Endothelial cell of umbilical vein (primary cell): Measurements from ENCODE around the gene PTPRK. TPM values are rescaled to one million over a fixed set of nuclear protein-coding genes. Genes with fewer than 3 reads are reported as not detected.

Experiments used
- BruUV-seq: library from RNA; stranded (reverse); fragments of 400-500 nt; replicated peaks from 2 replicates; lab custom pipeline; 2021; lab: Mats Ljungman, UMichigan
- CTCF ChIA-PET: fragments of 300-600, 350-600 bp; sonication (Branson Sonifier 250); formaldehyde crosslinking; loops from one replicate; lab custom pipeline; 2021; ENCODE audit warnings: antibody characterized with exemption, inconsistent platforms; lab: Charles Lee
- POLR2A ChIA-PET: fragments of 300-600, 350-600 bp; sonication (Branson Sonifier 250); formaldehyde crosslinking; loops from one replicate; lab custom pipeline; 2021; ENCODE audit warnings: antibody characterized with exemption, inconsistent platforms; lab: Charles Lee
- DNase-seq: peaks from one replicate; pipeline ENCODE4 v3.0.0-alpha.2; 2011; ENCODE audit warnings: low read depth, low spot score
- FAIRE-seq: peaks from 2 replicates; lab custom pipeline; 2011; peaks lifted over from hg19 to GRCh38; lab: Jason Lieb, UNC
- H2AFZ ChIP-seq: 2 replicates; pipeline ENCODE4 v1.6.0; 2012; ENCODE audit warnings: low read depth, low read length, control low read depth, inconsistent platforms
- H3K27ac ChIP-seq: 2 replicates; pipeline ENCODE4 v1.5.1; 2011; ENCODE audit warnings: low read depth, mild to moderate bottlenecking, control low read depth, low read length, moderate library complexity; ENCODE audit not compliant: insufficient read depth
- H3K27me3 ChIP-seq, 2 experiments: 2 replicates each; pipeline versions ENCODE4 v1.6.0 to v1.6.1; 2011; ENCODE audit warnings: low read length in 2 of 2, mixed read lengths in 1 of 2; ENCODE audit not compliant: control insufficient read depth in 2 of 2, insufficient read depth in 2 of 2
- H3K36me3 ChIP-seq, 2 experiments: 2 replicates in 1 of 2; 3 replicates in 1 of 2; pipeline ENCODE4 v1.5.1; 2011; ENCODE audit warnings: low read length in 2 of 2, mild to moderate bottlenecking in 1 of 2, moderate library complexity in 1 of 2; ENCODE audit not compliant: control insufficient read depth in 2 of 2, insufficient read depth in 2 of 2; ENCODE audit errors: extremely low read depth in 1 of 2
- H3K4me1 ChIP-seq: 3 replicates; pipeline ENCODE4 v1.5.1; 2011; ENCODE audit warnings: mild to moderate bottlenecking, low read length; ENCODE audit not compliant: control insufficient read depth, insufficient read depth; ENCODE audit errors: extremely low read depth
- H3K4me2 ChIP-seq: 2 replicates; pipeline ENCODE4 v1.6.1; 2011; ENCODE audit warnings: low read length, control low read depth, mixed read lengths; ENCODE audit not compliant: insufficient read depth
- H3K4me3 ChIP-seq, 3 experiments: fragments of 200-600 bp in 1 of 3; sonication (generic), shearing (Covaris generic) in 1 of 3; replicated peaks in 1 of 3; 2 replicates each; pipeline ENCODE4 v1.5.1; 2011 to 2016; ENCODE audit warnings: control low read depth in 3 of 3, low read length in 3 of 3, mild to moderate bottlenecking in 2 of 3, inconsistent platforms in 1 of 3, low read depth in 1 of 3, moderate library complexity in 1 of 3; ENCODE audit not compliant: insufficient read depth in 1 of 3
- H3K79me2 ChIP-seq: 2 replicates; pipeline ENCODE4 v1.6.0; 2012; ENCODE audit warnings: low read length, inconsistent platforms; ENCODE audit not compliant: control insufficient read depth, insufficient read depth
- H3K9ac ChIP-seq: replicated peaks from 2 replicates; pipeline ENCODE3; 2011; ENCODE audit warnings: low read length, control low read depth; ENCODE audit not compliant: insufficient read depth; ENCODE audit errors: extremely low read depth
- H3K9me1 ChIP-seq: replicated peaks from 3 replicates; pipeline ENCODE4 v1.6.0; 2011; ENCODE audit warnings: mild to moderate bottlenecking, low read length; ENCODE audit not compliant: control insufficient read depth, insufficient read depth; ENCODE audit errors: extremely low read depth
- H3K9me3 ChIP-seq: replicated peaks from 2 replicates; pipeline ENCODE4 v1.5.1; 2012; ENCODE audit warnings: low read length, inconsistent platforms; ENCODE audit not compliant: control insufficient read depth, insufficient read depth
- H4K20me1 ChIP-seq: replicated peaks from 2 replicates; pipeline ENCODE3; 2011; ENCODE audit warnings: mild to moderate bottlenecking, low read length; ENCODE audit not compliant: control insufficient read depth, insufficient read depth; ENCODE audit errors: extremely low read depth
- CTCF ChIP-seq, 2 donors: IDR thresholded peaks; 1 replicate in 1 of 2; 2 replicates in 1 of 2; pipeline ENCODE4 v1.5.1; 2011; ENCODE audit warnings: low read length in 2 of 2, mild to moderate bottlenecking in 2 of 2, moderate library complexity in 2 of 2, control low read depth in 1 of 2, inconsistent platforms in 1 of 2, low read depth in 1 of 2; ENCODE audit not compliant: insufficient read depth in 1 of 2; ENCODE audit errors: extremely low read depth in 1 of 2
- EZH2 ChIP-seq: IDR thresholded peaks from 2 replicates; pipeline ENCODE4 v1.6.1; 2012; ENCODE audit warnings: borderline replicate concordance, low read depth, mild to moderate bottlenecking, moderate library complexity, low read length, inconsistent platforms; ENCODE audit not compliant: severe bottlenecking
- FOS ChIP-seq: IDR thresholded peaks from 2 replicates; pipeline ENCODE4 v1.6.1; 2011; ENCODE audit warnings: mild to moderate bottlenecking, low read length, moderate library complexity, borderline replicate concordance; ENCODE audit not compliant: insufficient read depth
- GATA2 ChIP-seq: IDR thresholded peaks from 2 replicates; pipeline ENCODE4 v1.7.0; 2011; ENCODE audit warnings: low read depth, mild to moderate bottlenecking, moderate library complexity, mixed read lengths, low read length; ENCODE audit not compliant: insufficient read length, insufficient read depth
- JUN ChIP-seq: IDR thresholded peaks from 2 replicates; pipeline ENCODE4 v1.6.1; 2011; ENCODE audit warnings: borderline replicate concordance, low read depth; ENCODE audit not compliant: insufficient read length, insufficient read depth
- MAX ChIP-seq: IDR thresholded peaks from 2 replicates; pipeline ENCODE4 v1.6.1; 2011; ENCODE audit not compliant: insufficient read depth, insufficient read length
- MYC ChIP-seq: IDR thresholded peaks from one replicate; pipeline ENCODE4 v1.6.1; 2011; ENCODE audit warnings: mild to moderate bottlenecking, low read depth, low read length
- POLR2A ChIP-seq: IDR thresholded peaks from 2 replicates; pipeline ENCODE4 v1.6.1; 2012; ENCODE audit warnings: low read depth, mild to moderate bottlenecking, control low read depth, low read length
- POLR2AphosphoS5 ChIP-seq: IDR thresholded peaks from 2 replicates; pipeline ENCODE4 v1.6.1; 2012; ENCODE audit warnings: low read depth, mild to moderate bottlenecking, control low read depth, low read length, moderate library complexity; ENCODE audit not compliant: insufficient read depth
- dilution Hi-C: fragments of 300-500 bp; cut with MboI; formaldehyde crosslinking; loops from one replicate; pipeline ENCODE4 v1.15.0; 2019; ENCODE audit warnings: low sequenced_read_pairs; ENCODE audit not compliant: extremely low pct_ligation_motif_present
- intact Hi-C: fragments of 100-400 bp; cut with micrococcal nuclease; formaldehyde crosslinking; loops from one replicate; pipeline ENCODE4 v1.10.0; 2022
- polyA plus RNA-seq, 4 experiments: library from polyadenylated mRNA; depleted of rRNA in 3 of 4; stranded (reverse) in 3 of 4; unstranded in 1 of 4; fragments of >200 nt; gene quantifications; 2 replicates each; pipeline versions ENCODE4 v1.2.1 to v1.2.3, GENCODE V29; 2011 to 2012; ENCODE audit warnings: missing spikeins in 1 of 4
- total RNA-seq: library from RNA; stranded (reverse); gene quantifications from 2 replicates; pipeline ENCODE4 v1.2.3, GENCODE V29; 2021

Gene PTPRK
- total and polyA plus RNA-seq, 2 donors (not counting 3 experiments of a cell fraction or from before 2014, with no cell fraction given), result 15.2 to 74.0 TPM

GRCh38 chr6:128478230-128479047 lies 42.0 kb downstream of the PTPRK start:
- no peak overlapping the region for H2AFZ ChIP-seq
- BruUV-seq, result no TSS peak
- H3K9me3 ChIP-seq, result no peaks in the 10 kb centered on the region
- H3K9ac ChIP-seq, result no peak overlapping the region
- H4K20me1 ChIP-seq, result peaks cover 5% of the 10 kb centered on the region
- dilution Hi-C loops, result no loop called here
- no peaks in the 10 kb centered on the region for H3K27me3 ChIP-seq
- H3K27ac ChIP-seq, result no peak overlapping the region
- ChIA-PET POLR2A (no interaction called here), CTCF (interaction anchor here (1.1 kb wide), 1 partner anchor 38 kb away, joined by 3 read pairs; no protein-coding TSS in a partner anchor)
- peaks cover 71% of the 10 kb centered on the region for H3K79me2 ChIP-seq
- H3K36me3 ChIP-seq, result no peaks in the 10 kb centered on the region
- H3K4me2 ChIP-seq, result no peak overlapping the region
- intact Hi-C loops, result no loop called here
- no peaks in the 10 kb centered on the region for H3K9me1 ChIP-seq
- H3K4me3 ChIP-seq, result no peak overlapping the region
- DNase-seq (no peak), FAIRE-seq (no peak)
- peaks cover 15% of the 10 kb centered on the region for H3K4me1 ChIP-seq
- TF ChIP-seq JUN (no peak), GATA2 (no peak)

- H3K4me2 ChIP-seq, result peak overlapping the region; percentile 14
- intact Hi-C loops, result no loop called here
- no peak overlapping the region for H3K27ac ChIP-seq
- peaks cover 4% of the 10 kb centered on the region for H3K4me1 ChIP-seq
- H3K9ac ChIP-seq, result no peak overlapping the region
- DNase-seq (no peak), FAIRE-seq (no peak)
- TF ChIP-seq GATA2, result no peak
- no peak for TF ChIP-seq FOS
- TF ChIP-seq MAX, result no peak
- no peak for TF ChIP-seq EZH2
- no peak for TF ChIP-seq MYC
- no peak for TF ChIP-seq POLR2A
- TF ChIP-seq POLR2AphosphoS5, result no peak
- no peak for TF ChIP-seq JUN
- TF ChIP-seq CTCF (IDR thresholded peaks at IDR 0.05; ENCODE audit: extremely low read depth in 1 of 2, insufficient read depth in 1 of 2, low read depth in 1 of 2, low read length in 2 of 2), result no peak
- peaks cover 54% of the 10 kb centered on the region for H3K79me2 ChIP-seq
- H4K20me1 ChIP-seq, result peaks cover 5% of the 10 kb centered on the region
- POLR2A ChIA-PET, result no interaction called here
- H3K4me3 ChIP-seq, result no peak overlapping the region
- CTCF ChIA-PET, result interaction anchor here (1.0 to 1.3 kb wide), 3 partner anchors 9 to 46 kb away, joined by 3 read pairs; no protein-coding TSS in a partner anchor
- H3K9me3 ChIP-seq, result no peaks in the 10 kb centered on the region
- no peaks in the 10 kb centered on the region for H3K36me3 ChIP-seq
- BruUV-seq, result no TSS peak
- no peaks in the 10 kb centered on the region for H3K9me1 ChIP-seq
- H3K27me3 ChIP-seq, result no peaks in the 10 kb centered on the region
- dilution Hi-C loops, result no loop called here
- H2AFZ ChIP-seq, result no peak overlapping the region
Observed at GRCh38 chr6:128474933-128475332, 45.5 kb downstream of the PTPRK start.
